Tibial artery (tissue), 4 donors: ENCODE measurements around the gene ADCY5.

ENCODE experiments used
- DNase-seq, 2 donors: peaks; one replicate each; pipeline ENCODE4 v3.0.0-alpha.2; 2019
- H3K27ac ChIP-seq, 2 donors: fragments of 200-600 bp; sonication (generic) in 1 of 2; 1 replicate in 1 of 2; 2 replicates in 1 of 2; pipeline ENCODE4 v1.5.1; 2018 to 2019; ENCODE audit warnings: mild to moderate bottlenecking in 1 of 2
- H3K27me3 ChIP-seq, 2 donors: fragments of 200-600 bp; sonication (generic) in 1 of 2; one replicate each; pipeline versions ENCODE4 v1.5.1 to v1.6.0; 2016 to 2019
- H3K36me3 ChIP-seq, 3 donors: fragments of 200-600 bp; sonication (generic) in 2 of 3; one replicate each; pipeline ENCODE4 v1.5.1; 2016 to 2019; ENCODE audit warnings: mild to moderate bottlenecking in 2 of 3
- H3K4me1 ChIP-seq, 4 donors: fragments of 200-600 bp; sonication (generic) in 2 of 4; 1 replicate in 3 of 4; 2 replicates in 1 of 4; pipeline ENCODE4 v1.5.1; 2016 to 2019
- H3K4me3 ChIP-seq, 2 donors: fragments of 200-600 bp; sonication (generic) in 1 of 2; 1 replicate in 1 of 2; 2 replicates in 1 of 2; pipeline ENCODE4 v1.5.1; 2018 to 2019; ENCODE audit warnings: mild to moderate bottlenecking in 2 of 2
- H3K9me3 ChIP-seq, 3 donors: fragments of 200-600 bp; sonication (generic) in 1 of 3; one replicate each; pipeline ENCODE4 v1.5.1; 2016 to 2019
- intact Hi-C: fragments of 100-400 bp; cut with DNase I; formaldehyde crosslinking; loops from one replicate; pipeline ENCODE4 v1.15.0; 2023; ENCODE audit warnings: low total_unique reads
- TF ChIP-seq, protein P1 (sequence below), 2 experiments: fragments of 200-600 bp in 1 of 2; fragments of 450-650 bp in 1 of 2; IDR thresholded peaks; one replicate each; pipeline ENCODE4 v1.5.1; 2017 to 2019; ENCODE audit warnings: antibody characterized with exemption in 2 of 2, mild to moderate bottlenecking in 1 of 2, moderate library complexity in 1 of 2

Gene ADCY5

DNA sequence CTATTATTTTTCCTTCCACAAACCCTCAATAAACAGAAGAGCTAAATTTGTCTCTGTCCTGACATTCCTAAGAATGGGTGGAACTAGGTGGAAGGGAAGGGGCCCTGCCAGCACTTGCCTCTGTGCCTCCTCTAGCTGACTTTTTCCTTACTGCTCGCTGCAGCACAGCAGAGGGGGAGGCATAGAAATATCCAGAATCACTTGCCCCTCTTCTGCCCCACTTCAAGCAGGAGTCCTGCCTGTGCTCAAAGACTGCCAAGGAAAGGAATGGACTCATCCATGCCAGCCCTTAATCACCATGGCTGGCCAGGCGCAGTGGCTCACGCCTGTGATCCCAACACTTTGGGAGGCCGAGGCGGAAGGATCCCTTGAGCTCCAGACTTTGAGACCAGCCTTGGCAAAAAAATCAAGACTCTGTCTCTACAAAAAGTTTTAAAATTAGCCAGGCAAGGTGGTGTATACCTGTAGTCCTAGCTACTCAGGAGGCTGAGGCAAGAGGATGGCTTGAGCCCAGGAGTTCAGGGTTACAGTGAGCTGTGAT, 51.8 kb downstream of the ADCY5 start:
- H3K4me1 ChIP-seq, result peaks cover 0 to 98% (median 46%) of the 10 kb centered on the region in 4 donors
- TF ChIP-seq, protein P1, sequence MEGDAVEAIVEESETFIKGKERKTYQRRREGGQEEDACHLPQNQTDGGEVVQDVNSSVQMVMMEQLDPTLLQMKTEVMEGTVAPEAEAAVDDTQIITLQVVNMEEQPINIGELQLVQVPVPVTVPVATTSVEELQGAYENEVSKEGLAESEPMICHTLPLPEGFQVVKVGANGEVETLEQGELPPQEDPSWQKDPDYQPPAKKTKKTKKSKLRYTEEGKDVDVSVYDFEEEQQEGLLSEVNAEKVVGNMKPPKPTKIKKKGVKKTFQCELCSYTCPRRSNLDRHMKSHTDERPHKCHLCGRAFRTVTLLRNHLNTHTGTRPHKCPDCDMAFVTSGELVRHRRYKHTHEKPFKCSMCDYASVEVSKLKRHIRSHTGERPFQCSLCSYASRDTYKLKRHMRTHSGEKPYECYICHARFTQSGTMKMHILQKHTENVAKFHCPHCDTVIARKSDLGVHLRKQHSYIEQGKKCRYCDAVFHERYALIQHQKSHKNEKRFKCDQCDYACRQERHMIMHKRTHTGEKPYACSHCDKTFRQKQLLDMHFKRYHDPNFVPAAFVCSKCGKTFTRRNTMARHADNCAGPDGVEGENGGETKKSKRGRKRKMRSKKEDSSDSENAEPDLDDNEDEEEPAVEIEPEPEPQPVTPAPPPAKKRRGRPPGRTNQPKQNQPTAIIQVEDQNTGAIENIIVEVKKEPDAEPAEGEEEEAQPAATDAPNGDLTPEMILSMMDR (IDR thresholded peaks at IDR 0.05), result no peak
- no peak for DNase-seq
- H3K27me3 ChIP-seq, result no peaks in the 10 kb centered on the region
- no peaks in the 10 kb centered on the region for H3K9me3 ChIP-seq
- H3K27ac ChIP-seq, result peak overlapping the region; percentile 89 to 96
- intact Hi-C loops, result no loop called here
- H3K36me3 ChIP-seq, result no peaks in the 10 kb centered on the region
- H3K4me3 ChIP-seq, result no peak overlapping the region

DNA sequence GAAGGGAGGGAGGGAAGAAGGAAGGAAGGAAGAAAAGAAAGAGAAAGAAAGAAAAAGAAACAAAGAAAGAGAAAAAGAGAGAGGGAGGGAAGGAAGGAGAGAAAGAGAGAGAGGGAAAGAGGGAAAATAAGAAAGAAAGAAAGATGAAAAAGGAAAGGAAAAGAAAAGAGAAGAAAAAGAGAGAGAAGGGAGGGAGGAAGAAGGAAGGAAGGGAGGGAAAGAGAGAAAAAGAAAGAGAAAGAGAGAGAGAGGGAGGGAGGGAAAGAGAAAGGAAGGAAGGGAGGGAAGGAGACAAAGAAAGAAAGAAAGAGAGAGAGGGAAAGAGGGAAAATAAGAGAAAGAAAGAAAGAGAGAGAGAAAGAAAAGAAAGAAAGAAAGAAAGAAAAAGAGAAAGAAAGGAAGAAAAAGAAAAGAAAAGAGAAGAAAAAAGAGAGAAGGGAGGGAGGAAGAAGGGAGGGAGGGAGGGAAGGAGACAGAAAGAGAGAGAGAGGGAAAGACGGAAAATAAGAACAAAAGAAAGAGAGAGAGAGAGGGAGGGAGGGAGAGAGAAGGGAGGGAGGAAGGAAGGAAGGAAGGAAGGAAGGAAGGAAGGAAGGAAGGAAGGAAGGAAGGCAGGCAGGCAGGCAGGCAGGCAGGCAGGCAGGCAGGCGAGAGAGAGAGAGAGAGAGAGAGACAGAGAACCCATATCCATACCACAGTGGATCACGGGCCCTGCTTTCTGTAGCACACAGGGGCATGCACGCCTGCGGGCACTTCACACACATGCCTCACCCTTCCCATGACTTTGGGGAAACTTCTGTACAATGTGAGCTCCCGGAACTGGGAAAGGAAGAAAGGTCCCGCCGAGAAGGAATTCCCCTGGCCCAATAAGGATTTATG, 52.5 kb downstream of the ADCY5 start:
- no peak for DNase-seq
- H3K27ac ChIP-seq, result peak overlapping the region; percentile 89 to 96
- H3K36me3 ChIP-seq, result no peaks in the 10 kb centered on the region
- intact Hi-C loops, result no loop called here
- TF ChIP-seq, protein P1 (IDR thresholded peaks at IDR 0.05), result no peak
- no peak overlapping the region for H3K4me3 ChIP-seq
- no peaks in the 10 kb centered on the region for H3K27me3 ChIP-seq
- H3K9me3 ChIP-seq, result no peaks in the 10 kb centered on the region
- H3K4me1 ChIP-seq, result peaks cover 0 to 98% (median 49%) of the 10 kb centered on the region in 4 donors

DNA sequence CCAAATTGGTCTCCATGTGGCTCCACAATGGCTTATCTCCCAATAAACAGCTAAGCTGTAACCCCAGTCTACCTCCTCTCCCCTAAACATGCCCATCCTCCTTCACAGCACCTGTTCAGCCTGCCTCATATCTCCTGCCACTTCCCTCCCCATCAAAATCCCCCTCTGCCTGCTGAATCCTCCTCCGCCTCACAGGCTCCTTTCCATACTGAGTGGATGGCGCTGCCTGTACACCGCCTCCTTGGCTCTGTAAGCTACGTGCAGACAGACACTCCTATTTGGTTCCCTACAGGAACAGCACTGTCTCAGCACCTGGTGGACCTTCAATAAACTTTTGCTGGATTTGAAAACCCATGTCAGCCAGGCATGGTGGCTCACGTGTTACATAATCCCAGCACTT, 53.7 kb downstream of the ADCY5 start:
- Histone ChIP-seq H3K4me3 (no peak overlapping the region), H3K27me3 (no peaks in the 10 kb centered on the region), H3K27ac (peak overlapping the region; percentile 89 to 96), H3K4me1 (peaks cover 0 to 98% (median 58%) of the 10 kb centered on the region in 4 donors), H3K9me3 (no peaks in the 10 kb centered on the region), H3K36me3 (no peaks in the 10 kb centered on the region)
- TF ChIP-seq, protein P1 (IDR thresholded peaks at IDR 0.05), result no peak
- no peak for DNase-seq
- intact Hi-C loops, result no loop called here

DNA sequence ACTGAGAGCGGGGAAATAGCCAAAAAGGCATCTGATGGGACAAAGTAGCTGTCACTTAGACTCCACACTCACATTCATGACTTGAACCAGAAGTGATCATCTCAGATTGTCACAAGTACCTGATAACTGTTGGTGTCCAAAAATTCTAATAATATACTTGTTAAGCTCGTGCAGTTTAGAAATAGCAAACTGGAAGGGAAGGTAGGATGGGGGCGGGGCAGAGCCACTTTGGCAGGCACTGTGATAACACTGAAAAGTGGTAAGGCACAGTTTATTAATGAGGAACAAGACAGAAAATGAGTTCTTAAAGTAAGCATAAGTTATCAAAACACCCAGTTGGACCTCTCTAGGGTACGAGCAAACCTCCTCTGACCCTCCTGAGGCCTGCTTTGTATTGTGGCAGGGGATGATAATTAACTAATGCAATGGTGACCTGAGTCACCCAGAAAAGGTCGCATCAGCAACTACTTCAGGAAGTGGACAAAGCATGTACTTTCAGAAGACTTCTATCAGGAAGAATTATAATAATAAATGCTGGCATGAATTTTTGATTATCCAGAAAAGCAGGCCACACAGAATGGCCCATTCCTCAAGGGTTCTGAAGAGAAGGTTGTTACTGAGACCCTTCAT, 54.4 kb downstream of the ADCY5 start:
- Histone ChIP-seq H3K27me3 (no peaks in the 10 kb centered on the region), H3K36me3 (no peaks in the 10 kb centered on the region), H3K4me3 (no peak overlapping the region), H3K4me1 (peaks cover 0 to 98% (median 63%) of the 10 kb centered on the region in 4 donors), H3K9me3 (no peaks in the 10 kb centered on the region), H3K27ac (peak overlapping the region; percentile 89 to 96)
- intact Hi-C loops, result no loop called here
- DNase-seq, result no peak
- TF ChIP-seq, protein P1 (IDR thresholded peaks at IDR 0.05), result no peak

DNA sequence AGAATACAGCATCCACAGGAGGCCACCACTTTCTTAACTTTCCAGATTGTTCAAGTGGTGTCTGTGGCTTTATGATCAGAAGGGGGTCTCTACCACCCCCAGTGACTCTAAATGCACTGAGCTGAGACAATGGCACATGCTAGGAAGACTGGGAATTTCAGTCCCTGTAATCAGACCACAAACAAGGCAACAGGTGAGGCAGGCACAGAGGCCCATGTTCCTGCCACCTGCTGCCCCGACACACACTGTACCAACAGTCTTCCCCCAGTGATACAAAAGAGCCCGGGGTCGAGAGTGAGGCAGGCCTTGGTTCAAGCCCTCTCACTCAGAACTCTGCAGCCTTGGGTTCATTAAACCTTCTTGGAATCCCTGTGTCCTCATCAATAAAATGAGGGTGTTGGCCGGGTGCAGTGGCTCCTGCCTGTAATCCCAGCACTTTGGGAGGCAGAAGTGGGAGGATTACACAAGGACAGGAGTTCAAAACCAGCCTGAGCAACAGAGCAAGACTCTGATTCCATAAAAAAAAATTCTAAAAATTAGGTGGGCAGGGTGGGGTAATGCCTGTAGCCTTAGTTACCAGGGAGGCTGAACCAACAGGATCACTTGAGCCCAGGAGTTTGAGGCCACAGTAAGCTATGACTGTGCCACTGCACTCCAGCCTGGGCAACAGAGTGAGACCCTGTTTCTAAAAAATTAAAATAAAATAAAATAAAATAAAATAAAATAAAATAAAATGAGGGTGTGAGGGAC, 55.8 kb downstream of the ADCY5 start:
- no peak for DNase-seq
- H3K4me1 ChIP-seq, result peaks cover 0 to 98% (median 72%) of the 10 kb centered on the region in 4 donors
- intact Hi-C loops, result no loop called here

More for the DNA sequence above, 55.8 kb downstream of the ADCY5 start:
- Histone ChIP-seq H3K4me3 (no peak overlapping the region), H3K27me3 (no peaks in the 10 kb centered on the region), H3K9me3 (no peaks in the 10 kb centered on the region), H3K27ac (peak overlapping the region; percentile 89 to 96), H3K36me3 (no peaks in the 10 kb centered on the region)
- TF ChIP-seq, protein P1 (IDR thresholded peaks at IDR 0.05), result no peak
